Activated CD4-positive, alpha-beta T cell treated with anti-CD3 and anti-CD28 coated beads, Interleukin-2, amount 50 U/mL, for 4 hours (primary cell): ENCODE measurements around the gene UIMC1.
"Not testable (repeated sequence)": the region's sequence is repeated elsewhere in the genome, so short reads cannot be mapped to it uniquely, and the experiment has no call there.

Experiments used
- DNase-seq, 2 experiments: peaks; one replicate each; pipeline ENCODE4 v3.0.0-alpha.2; 2020

The UIMC1 gene

GRCh38 chr5:177005619-177006264 lies 837 bp downstream of the UIMC1 start:
- peak; percentile 60 to 68 for DNase-seq

GRCh38 chr5:177004961-177005360 lies 1.6 kb downstream of the UIMC1 start:
- DNase-seq: no peak

GRCh38 chr5:177003649-177004048 lies 2.9 kb downstream of the UIMC1 start:
- no peak for DNase-seq

GRCh38 chr5:176999526-176999925 lies 7.1 kb downstream of the UIMC1 start:
- not testable (repeated sequence) for DNase-seq

- DNase-seq: no peak
Observed at GRCh38 chr5:176998828-176999227, 7.8 kb downstream of the UIMC1 start.

GRCh38 chr5:176996780-176997179 lies 9.8 kb downstream of the UIMC1 start:
- no peak for DNase-seq

- DNase-seq: no peak
Observed at GRCh38 chr5:176995896-176996767, 10.4 kb downstream of the UIMC1 start.

- no peak for DNase-seq
Observed at GRCh38 chr5:176995122-176995490, 11.5 kb downstream of the UIMC1 start.

- DNase-seq: no peak
Observed at GRCh38 chr5:176994460-176995121, 12.0 kb downstream of the UIMC1 start.

- DNase-seq: not testable (repeated sequence)
Observed at GRCh38 chr5:176993081-176993480, 13.5 kb downstream of the UIMC1 start.

GRCh38 chr5:176987583-176987982 lies 19.0 kb downstream of the UIMC1 start:
- no peak for DNase-seq

GRCh38 chr5:176986280-176986679 lies 20.3 kb downstream of the UIMC1 start:
- DNase-seq: no peak

- peak in 1 of 2 experiments; percentile 6 for DNase-seq
Observed at GRCh38 chr5:176985516-176985915, 21.1 kb downstream of the UIMC1 start.

GRCh38 chr5:176984176-176984575 lies 22.4 kb downstream of the UIMC1 start:
- DNase-seq: not testable (repeated sequence)

GRCh38 chr5:176983593-176983992 lies 23.0 kb downstream of the UIMC1 start:
- not testable (repeated sequence) for DNase-seq

GRCh38 chr5:176983112-176983511 lies 23.5 kb downstream of the UIMC1 start:
- not testable (repeated sequence) for DNase-seq

GRCh38 chr5:176980818-176981217 lies 25.8 kb downstream of the UIMC1 start:
- no peak for DNase-seq

- no peak for DNase-seq
Observed at GRCh38 chr5:176979669-176980068, 26.9 kb downstream of the UIMC1 start.

- no peak for DNase-seq
Observed at GRCh38 chr5:176965633-176966032, 40.9 kb downstream of the UIMC1 start.

- DNase-seq: no peak
Observed at GRCh38 chr5:176959051-176959450, 47.5 kb downstream of the UIMC1 start.

- DNase-seq: no peak
Observed at GRCh38 chr5:176956756-176957155, 49.8 kb downstream of the UIMC1 start.

- DNase-seq: no peak
Observed at GRCh38 chr5:176955895-176956294, 50.7 kb downstream of the UIMC1 start.

- DNase-seq: no peak
Observed at GRCh38 chr5:176954050-176954449, 52.5 kb downstream of the UIMC1 start.
